DND-41 (cell line): ENCODE measurements around the gene MYO1B.

Experiments used
- ATAC-seq: fragments of 200-7000 bp; cut with Tn5 transposase; 3 replicates; pipeline ENCODE4 v1.9.1; 2021; ENCODE audit warnings: low read depth; ENCODE audit not compliant: insufficient read depth
- DNase-seq: peaks from one replicate; pipeline ENCODE4 v3.0.0-alpha.2; 2020
- H2AFZ ChIP-seq: 2 replicates; pipeline ENCODE4 v1.6.0; 2012; ENCODE audit warnings: low read depth, low read length
- H3K27ac ChIP-seq: 2 replicates; pipeline ENCODE4 v1.5.1; 2012; ENCODE audit warnings: low read length, inconsistent platforms
- H3K27me3 ChIP-seq: fragments of 200-600 bp; sonication (generic); 2 replicates; pipeline ENCODE4 v1.6.0; 2012; ENCODE audit warnings: low read length, mild to moderate bottlenecking, inconsistent platforms; ENCODE audit not compliant: insufficient read depth, poor library complexity
- H3K36me3 ChIP-seq: 2 replicates; pipeline ENCODE4 v1.5.1; 2012; ENCODE audit warnings: low read length, inconsistent platforms; ENCODE audit not compliant: insufficient read depth
- H3K4me1 ChIP-seq: 2 replicates; pipeline ENCODE4 v1.5.1; 2012; ENCODE audit warnings: mild to moderate bottlenecking, low read length; ENCODE audit not compliant: insufficient read depth
- H3K4me2 ChIP-seq: 2 replicates; pipeline ENCODE4 v1.6.0; 2012; ENCODE audit warnings: mild to moderate bottlenecking, moderate library complexity, low read length, inconsistent platforms; ENCODE audit not compliant: insufficient read depth
- H3K4me3 ChIP-seq, 2 experiments: fragments of 200-600 bp in 1 of 2; shearing (Covaris generic) in 1 of 2; 2 replicates each; pipeline ENCODE4 v1.5.1; 2012 to 2016; ENCODE audit warnings: inconsistent platforms in 2 of 2, low read length in 2 of 2, mild to moderate bottlenecking in 2 of 2, low read depth in 1 of 2, moderate library complexity in 1 of 2
- H3K79me2 ChIP-seq: 2 replicates; pipeline ENCODE4 v1.6.0; 2012; ENCODE audit warnings: low read length, inconsistent platforms; ENCODE audit not compliant: insufficient read depth
- H3K9ac ChIP-seq: 2 replicates; pipeline ENCODE4 v1.6.0; 2012; ENCODE audit warnings: low read depth, mild to moderate bottlenecking, inconsistent platforms, low read length, moderate library complexity
- H3K9me3 ChIP-seq: 2 replicates; pipeline ENCODE4 v1.5.1; 2012; ENCODE audit warnings: low read length, moderate library complexity, mild to moderate bottlenecking, inconsistent platforms; ENCODE audit not compliant: insufficient read depth, severe bottlenecking
- H4K20me1 ChIP-seq: 2 replicates; pipeline ENCODE4 v1.6.0; 2012; ENCODE audit warnings: low read length; ENCODE audit not compliant: insufficient read depth
- EZH2 ChIP-seq: IDR thresholded peaks from 3 replicates; pipeline ENCODE4 v1.6.1; 2012; ENCODE audit warnings: borderline replicate concordance, low read depth, mild to moderate bottlenecking, moderate library complexity, low read length, inconsistent platforms; ENCODE audit not compliant: severe bottlenecking
- TF ChIP-seq, protein P1 (sequence below): IDR thresholded peaks from 2 replicates; pipeline ENCODE4 v1.5.1; 2012; ENCODE audit warnings: borderline replicate concordance, low read length, moderate library complexity, mild to moderate bottlenecking; ENCODE audit not compliant: poor library complexity, severe bottlenecking; ENCODE audit errors: extremely low read depth

Gene MYO1B

DNA sequence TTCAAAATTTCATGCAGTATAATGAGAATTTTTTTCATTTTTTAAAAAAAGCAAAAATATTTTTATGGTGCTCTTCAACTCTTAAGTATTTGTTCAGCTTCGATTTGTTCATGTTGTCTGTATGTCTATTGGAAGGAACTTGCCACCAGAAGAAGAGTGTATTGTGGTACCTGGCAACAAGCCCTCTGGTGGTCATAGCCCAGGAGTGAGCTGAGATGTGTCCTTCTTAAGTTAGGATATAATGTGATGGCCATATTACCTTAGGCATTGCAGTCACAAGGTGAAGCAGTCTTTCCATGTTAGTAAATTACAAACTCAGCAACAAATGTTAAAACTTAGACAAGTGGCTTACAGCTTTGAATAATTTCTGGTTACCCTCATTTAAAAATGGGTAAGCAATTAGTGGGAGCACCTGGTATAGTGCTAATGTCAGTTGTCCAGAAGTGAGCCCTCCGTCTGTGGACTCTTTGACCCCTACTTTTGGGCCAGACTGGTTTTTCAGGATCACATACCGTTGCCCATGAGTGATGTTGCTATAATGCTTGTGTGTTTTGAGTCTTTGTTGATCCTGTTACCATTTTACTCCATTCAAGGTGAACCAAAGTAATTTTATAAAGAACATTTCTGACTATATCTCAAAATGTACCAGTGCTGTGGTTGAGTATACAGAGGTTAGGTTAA is 57.4 kb downstream of the MYO1B start:
- peak; percentile 79 for ATAC-seq
- H2AFZ ChIP-seq = no peak overlapping the region
- no peaks in the 10 kb centered on the region for H3K9me3 ChIP-seq
- H3K27me3 ChIP-seq = no peaks in the 10 kb centered on the region
- H3K27ac ChIP-seq = no peak overlapping the region
- peak; percentile 24 for DNase-seq
- no peaks in the 10 kb centered on the region for H4K20me1 ChIP-seq
- no peak overlapping the region for H3K4me3 ChIP-seq
- H3K9ac ChIP-seq = no peak overlapping the region
- no peaks in the 10 kb centered on the region for H3K36me3 ChIP-seq
- no peaks in the 10 kb centered on the region for H3K79me2 ChIP-seq
- no peak overlapping the region for H3K4me2 ChIP-seq
- no peaks in the 10 kb centered on the region for H3K4me1 ChIP-seq
- TF ChIP-seq, protein P1, sequence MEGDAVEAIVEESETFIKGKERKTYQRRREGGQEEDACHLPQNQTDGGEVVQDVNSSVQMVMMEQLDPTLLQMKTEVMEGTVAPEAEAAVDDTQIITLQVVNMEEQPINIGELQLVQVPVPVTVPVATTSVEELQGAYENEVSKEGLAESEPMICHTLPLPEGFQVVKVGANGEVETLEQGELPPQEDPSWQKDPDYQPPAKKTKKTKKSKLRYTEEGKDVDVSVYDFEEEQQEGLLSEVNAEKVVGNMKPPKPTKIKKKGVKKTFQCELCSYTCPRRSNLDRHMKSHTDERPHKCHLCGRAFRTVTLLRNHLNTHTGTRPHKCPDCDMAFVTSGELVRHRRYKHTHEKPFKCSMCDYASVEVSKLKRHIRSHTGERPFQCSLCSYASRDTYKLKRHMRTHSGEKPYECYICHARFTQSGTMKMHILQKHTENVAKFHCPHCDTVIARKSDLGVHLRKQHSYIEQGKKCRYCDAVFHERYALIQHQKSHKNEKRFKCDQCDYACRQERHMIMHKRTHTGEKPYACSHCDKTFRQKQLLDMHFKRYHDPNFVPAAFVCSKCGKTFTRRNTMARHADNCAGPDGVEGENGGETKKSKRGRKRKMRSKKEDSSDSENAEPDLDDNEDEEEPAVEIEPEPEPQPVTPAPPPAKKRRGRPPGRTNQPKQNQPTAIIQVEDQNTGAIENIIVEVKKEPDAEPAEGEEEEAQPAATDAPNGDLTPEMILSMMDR = peak; percentile 49
- no peak for TF ChIP-seq EZH2

DNA sequence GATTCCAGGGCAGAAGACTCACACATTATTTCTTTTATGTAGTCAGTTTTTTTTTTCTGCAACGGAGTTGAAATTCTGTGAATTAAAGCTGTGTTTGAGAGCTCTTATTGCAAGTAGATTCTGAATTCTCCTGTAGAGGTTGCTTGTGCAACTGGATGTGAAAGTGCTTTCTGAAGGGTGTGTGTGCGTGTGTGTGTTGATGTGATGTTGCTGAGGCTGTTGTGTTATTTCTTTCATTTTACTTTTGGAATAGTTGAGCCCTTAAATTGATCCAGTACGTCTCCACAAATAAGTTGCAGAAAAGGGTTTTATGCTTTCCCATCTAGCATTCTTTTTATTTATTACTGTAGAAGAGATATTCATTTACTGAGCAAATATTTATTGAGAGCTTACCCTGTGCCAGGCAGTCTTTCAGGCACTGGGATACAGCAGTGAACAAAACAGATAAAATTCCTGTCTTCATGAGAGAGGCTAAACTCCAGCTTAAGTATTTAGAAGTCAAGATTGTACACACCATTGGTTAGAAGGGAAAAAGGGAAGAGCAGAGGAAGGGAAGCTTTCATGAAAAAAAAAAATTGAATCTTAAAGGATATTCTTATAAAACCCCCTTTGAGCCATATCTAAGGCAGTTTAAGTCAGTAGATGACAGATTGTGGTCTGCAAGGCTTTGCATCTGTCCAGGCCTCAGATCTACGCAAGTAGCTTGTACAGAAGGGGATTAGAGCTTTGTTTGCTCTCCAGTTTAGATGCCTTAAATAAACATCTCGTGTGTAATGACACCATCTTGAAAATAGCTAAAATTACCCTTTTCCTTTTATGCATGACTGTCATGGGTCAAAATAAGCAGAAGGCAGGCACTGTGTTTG is 58.2 kb downstream of the MYO1B start:
- Histone ChIP-seq H3K27ac (no peak overlapping the region), H3K9me3 (no peaks in the 10 kb centered on the region), H3K9ac (no peak overlapping the region), H3K79me2 (no peaks in the 10 kb centered on the region), H3K4me2 (no peak overlapping the region), H3K4me1 (no peaks in the 10 kb centered on the region), H4K20me1 (no peaks in the 10 kb centered on the region), H3K4me3 (no peak overlapping the region), H3K36me3 (no peaks in the 10 kb centered on the region), H3K27me3 (no peaks in the 10 kb centered on the region), H2AFZ (no peak overlapping the region)
- DNase-seq = no peak
- ATAC-seq = no peak
- TF ChIP-seq, protein P1 = no peak
- TF ChIP-seq EZH2 = no peak

DNA sequence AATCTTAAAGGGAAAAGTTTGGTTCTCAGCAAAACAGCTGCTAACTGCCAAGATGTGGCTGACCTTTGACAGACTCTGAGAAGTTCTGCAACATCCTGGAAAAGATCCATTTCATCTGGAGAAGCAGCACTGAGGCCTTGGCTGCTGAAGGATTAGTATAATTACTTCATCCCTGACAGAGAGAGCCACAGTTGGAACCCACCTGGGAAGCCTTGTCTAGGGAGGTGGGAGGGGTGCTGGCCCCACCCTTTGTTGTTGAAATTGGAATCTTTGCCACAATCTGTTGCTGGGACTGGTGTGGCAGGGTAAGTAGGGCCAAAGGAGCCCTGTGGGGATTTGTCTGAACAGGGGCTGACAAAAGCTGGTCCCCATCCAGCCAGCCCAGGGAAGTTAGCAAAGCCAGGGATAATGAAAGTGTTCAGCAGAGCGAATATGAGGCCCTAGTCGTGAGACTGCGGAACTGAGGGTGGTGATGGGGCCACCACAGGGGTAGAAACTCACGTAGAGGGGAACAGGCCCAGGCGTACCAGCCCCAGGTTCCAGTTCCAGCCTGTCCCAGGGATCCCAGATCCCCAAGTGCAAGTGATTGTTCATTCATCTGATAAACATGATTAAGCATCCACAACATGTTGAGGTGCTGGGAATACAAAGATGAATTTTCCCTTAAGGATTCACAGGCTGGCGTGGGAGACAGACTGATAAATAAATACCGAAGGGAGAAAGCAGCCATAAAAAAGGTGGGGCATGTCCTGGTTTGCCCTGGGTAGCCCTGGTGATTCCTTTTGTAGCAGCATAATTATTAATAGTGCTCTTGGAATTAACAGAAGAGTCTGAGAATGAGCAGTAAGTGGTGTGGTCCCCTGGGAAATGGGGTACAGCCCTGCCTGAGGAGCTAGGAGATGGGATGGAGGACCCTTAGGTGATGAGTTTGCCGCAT is 60.0 kb downstream of the MYO1B start:
- H4K20me1 ChIP-seq = no peaks in the 10 kb centered on the region
- H3K27me3 ChIP-seq = no peaks in the 10 kb centered on the region
- H2AFZ ChIP-seq = no peak overlapping the region
- no peaks in the 10 kb centered on the region for H3K79me2 ChIP-seq
- no peaks in the 10 kb centered on the region for H3K4me1 ChIP-seq
- H3K9ac ChIP-seq = no peak overlapping the region
- DNase-seq (no peak), ATAC-seq (peak; percentile 36; the same call in 2 of the 3 replicates)
- H3K4me3 ChIP-seq = no peak overlapping the region
- H3K9me3 ChIP-seq = no peaks in the 10 kb centered on the region
- H3K27ac ChIP-seq = no peak overlapping the region
- H3K36me3 ChIP-seq = no peaks in the 10 kb centered on the region
- no peak for TF ChIP-seq EZH2
- TF ChIP-seq, protein P1 = no peak
- no peak overlapping the region for H3K4me2 ChIP-seq
